Amniotic stem cell (primary cell): ENCODE results near the gene CHMP1A.
A peak's percentile ranks its signal among the peaks of the same experiment; 100 is the strongest.
"Not testable (repeated sequence)": the region's sequence is repeated elsewhere in the genome, so short reads cannot be mapped to it uniquely, and the experiment has no call there.

Experiments used
- DNase-seq: peaks from one replicate; lab custom pipeline; 2025; lab: John Stamatoyannopoulos, UW

The CHMP1A gene

DNA sequence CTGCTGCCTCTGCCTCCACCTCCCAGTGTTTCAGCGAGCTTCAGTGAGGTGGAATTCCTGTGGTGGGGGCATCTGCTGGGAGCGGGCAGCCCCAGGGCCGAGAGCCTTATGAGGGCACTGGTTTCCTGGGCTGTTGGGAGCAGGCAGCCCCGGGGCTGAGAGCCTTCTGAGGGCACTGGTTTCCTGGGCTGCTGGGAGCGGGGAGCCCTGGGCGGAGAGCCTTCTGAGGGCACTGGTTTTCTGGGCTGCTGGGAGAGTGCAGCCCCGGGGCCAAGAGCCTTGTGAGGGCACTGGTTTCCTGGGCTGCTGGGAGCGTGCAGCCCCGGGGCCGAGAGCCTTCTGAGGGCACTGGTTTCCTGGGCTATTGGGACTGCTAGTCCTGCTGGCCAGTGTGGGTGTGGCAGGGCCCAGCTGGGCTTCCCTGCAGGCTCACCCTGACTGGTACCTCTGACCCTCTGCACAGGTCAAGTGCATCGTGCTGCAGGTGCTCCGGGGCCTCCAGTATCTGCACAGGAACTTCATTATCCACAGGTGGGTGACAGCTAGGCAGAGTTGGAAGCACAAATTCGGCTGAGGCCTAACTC is 34.6 kb upstream of the CHMP1A start:
- no peak for DNase-seq

DNA sequence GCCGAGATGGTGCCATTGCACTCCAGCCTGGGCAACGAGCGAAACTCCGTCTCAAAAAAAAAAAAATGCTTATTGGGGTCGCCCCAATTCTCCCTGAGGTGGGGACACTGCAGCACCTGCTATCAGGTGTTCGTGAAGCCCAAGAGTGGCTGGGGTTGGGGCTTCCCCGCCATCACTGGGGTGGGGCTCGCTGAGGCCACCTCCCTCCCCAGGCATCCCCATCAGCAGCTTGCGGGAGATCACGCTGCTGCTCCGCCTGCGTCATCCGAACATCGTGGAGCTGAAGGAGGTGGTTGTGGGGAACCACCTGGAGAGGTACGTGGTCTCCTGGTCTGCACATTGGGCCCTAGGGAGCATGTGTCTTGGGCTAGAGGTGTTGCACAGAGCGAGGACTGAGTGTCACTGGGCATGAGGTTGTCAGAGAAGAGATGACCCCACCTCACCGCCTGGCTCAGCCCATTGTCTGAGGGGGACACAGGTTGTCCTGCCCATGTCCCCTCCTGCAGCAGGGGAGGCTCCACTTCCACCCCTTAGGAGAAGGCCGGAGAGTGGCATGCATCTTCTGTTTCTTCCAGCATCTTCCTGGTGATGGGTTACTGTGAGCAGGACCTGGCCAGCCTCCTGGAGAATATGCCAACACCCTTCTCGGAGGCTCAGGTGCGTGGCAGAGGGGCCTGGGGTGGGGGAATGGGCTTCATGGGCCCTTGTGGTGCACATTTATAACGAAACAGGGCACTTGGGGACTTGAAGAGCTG is 33.9 kb upstream of the CHMP1A start:
- DNase-seq = no peak

DNA sequence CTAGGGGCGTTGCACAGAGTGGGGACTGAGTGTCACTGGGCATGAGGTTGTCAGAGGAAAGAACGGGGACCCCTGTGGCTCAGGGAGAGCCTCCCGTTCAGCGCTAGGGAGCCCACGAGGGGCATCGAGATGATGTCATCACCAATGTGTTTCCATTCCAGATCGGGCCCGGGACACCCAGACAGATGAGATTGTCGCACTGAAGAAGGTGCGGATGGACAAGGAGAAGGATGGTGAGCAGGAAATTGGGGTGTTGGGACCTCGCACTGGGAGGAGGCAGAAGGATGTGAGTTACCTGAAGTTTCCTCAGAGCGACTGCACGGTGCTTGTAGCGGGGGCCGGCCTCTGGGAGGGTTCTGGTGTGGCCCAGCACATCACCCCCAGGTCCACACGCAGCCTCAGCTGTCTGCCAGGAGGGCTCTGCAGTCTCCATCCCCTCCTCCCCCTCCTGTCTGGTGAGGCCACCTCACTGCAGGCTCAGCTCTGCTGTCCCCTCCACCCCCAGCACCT is 32.9 kb upstream of the CHMP1A start:
- DNase-seq = no peak

DNA sequence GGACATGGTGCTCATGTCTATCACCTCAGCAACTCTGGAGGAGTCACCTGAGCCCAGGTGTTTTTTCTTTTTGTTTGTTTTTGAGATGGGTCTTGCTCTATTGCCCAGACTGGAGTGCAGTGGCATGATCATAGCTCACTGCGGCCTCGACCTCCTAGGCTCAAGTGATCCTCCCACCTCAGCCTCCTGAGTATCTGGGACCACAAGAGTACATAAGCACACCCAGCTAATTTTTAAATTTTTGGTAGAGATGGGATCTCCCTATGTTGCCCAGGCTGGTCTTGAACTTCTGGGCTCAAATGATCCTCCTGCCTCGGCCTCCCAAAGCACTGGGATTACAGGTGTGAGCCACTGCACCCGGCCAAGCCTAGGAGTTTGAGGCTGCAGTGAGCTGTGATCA is 32.1 kb upstream of the CHMP1A start:
- not testable (repeated sequence) for DNase-seq

DNA sequence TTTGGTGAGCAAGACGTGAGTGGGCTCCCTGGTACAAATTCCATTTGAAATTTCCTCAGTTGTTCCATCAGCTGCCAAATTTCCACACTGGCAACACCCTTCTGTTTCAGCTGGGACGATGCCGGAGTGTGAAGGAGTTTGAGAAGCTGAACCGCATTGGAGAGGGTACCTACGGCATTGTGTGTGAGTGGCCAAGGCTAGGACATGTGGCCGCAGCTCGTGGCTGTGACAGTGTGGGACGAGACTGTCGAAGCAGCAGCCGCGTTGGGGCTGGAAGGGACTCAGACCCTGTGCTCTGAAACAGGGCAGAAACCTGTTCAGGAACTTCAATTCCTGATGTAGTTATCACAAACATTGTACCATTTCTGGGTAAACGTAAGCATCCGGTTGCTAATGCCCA is 31.6 kb upstream of the CHMP1A start:
- no peak for DNase-seq

DNA sequence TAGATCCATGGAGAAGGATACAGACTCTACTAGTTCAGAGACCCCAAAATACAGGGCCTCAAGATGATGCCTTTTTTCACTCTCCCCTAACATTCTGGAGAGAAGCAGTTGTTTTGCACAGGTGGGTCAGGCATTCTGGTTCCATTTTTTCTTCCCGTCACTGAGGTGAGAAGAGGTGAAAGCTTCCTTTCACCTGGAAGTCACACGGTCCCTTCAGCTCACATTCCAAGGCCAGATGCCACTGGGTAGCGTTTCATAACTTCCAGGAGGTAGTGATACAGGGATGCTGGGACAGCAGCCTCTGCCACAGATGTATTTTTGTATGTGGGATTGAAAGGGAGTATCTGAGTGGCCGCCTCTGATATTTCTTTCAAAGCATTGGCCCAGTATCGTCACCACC is 30.9 kb upstream of the CHMP1A start:
- DNase-seq = no peak

DNA sequence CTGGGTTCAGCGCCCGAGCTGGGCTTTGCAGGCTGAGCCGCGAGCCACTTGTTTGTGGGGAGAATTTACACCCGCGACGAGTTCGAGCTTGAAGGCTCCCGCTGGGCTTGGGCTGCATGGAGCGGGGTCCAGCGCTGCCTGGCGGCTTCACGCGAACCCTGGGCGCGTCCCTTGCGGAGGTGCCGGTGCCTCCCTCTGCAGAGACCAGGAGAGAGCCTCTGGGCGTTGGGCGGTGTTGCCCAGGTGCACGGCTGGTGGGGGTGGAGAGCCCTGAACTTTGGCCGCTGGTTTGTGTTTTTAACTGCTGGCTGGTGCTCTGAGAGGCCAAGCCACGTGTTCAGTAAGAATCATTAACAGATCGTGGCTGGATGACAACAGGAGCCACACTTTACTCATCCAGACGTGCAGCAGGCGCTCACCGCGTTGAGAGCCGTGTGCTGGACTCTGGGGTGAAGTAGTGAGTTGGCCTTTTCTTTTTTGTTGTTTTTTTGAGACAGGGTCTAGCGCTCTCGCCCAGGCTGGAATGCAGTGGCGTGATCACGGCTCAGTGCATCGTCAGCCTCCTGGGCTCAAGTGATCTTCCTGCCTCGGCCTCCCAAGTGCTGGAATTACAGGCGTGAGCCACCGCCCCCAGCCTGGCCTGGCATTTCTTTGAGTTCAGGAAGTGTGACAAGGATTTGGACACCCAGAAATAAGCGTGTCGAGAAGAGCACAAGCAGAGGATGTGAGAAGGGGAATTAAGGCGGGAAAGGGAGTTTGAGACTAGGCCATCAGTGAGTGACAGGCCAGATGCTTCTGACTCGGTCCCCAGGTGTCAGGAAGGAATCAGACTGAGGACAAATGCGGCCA is 29.8 kb upstream of the CHMP1A start:
- DNase-seq = no peak

DNA sequence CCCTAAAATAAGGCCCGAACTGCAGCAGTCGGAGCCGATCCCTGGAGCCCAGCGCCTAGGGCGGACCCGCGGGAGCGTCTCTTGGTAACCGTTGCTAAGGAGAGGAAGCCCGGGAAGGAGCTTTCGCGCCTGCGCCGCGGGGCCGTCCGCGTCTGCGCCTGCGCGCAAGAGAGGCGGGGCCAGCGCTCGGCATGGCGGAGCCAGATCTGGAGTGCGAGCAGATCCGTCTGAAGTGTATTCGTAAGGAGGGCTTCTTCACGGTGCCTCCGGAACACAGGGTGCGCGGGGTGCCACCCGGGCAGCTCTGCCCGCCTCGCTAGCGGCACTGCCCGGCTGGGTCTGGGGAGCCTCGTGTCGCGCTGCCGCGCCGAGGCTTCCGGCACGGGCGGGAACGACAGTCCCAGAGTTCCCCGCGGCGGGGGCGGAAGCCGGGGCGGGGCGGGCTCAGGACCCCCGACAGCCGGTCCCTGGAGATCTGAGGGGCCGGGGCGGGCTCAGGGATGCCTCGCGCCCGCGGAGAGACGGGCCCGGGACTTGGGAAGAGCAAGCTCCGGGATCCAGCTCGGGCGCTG is 29.1 kb upstream of the CHMP1A start, which contains the start of gene CDK10:
Gene CDK10, plus strand, starts transcription at position 170 of the 572 bp plus-strand sequence. Its CDS starts 22 bp downstream, at position 192.
- DNase-seq = peak; percentile 73

DNA sequence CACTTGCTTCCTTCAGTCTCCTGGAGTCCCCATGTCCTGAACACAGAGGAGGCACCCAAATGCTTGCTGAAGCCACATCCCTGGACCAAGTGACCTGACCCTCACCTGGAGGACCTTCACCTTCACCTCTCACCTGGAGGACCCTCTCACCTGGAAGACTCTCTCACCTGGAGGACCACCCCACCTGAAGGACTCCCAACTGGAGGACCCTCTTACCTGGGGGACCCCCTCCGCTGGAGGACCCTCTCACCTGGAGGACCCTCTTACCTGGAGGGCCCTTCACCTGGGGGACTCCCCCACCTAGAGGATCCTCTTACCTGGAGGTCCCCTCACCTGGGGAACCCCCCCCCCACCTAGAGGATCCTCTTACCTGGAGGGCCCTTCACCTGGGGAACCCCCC is 28.4 kb upstream of the CHMP1A start:
- DNase-seq = no peak

DNA sequence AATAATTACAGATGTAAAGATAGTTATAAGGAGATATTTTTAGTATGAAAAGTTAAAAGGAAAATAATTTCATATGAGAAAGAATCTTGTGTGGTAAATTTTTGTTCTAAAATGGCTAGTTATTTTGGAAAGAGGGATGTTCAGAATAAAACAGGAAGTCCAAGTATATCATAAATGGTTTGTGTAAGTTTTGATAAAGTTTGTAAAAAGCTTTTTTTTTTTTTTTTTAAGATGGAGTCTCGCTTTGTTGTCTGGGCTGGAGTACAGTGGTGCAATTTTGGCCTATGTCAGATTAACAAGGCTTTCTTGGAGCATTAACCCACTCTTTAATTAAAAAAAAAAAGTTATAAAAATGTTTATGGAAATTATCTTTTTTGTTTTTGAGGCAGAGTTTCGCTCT is 20.8 kb upstream of the CHMP1A start:
- no peak for DNase-seq

DNA sequence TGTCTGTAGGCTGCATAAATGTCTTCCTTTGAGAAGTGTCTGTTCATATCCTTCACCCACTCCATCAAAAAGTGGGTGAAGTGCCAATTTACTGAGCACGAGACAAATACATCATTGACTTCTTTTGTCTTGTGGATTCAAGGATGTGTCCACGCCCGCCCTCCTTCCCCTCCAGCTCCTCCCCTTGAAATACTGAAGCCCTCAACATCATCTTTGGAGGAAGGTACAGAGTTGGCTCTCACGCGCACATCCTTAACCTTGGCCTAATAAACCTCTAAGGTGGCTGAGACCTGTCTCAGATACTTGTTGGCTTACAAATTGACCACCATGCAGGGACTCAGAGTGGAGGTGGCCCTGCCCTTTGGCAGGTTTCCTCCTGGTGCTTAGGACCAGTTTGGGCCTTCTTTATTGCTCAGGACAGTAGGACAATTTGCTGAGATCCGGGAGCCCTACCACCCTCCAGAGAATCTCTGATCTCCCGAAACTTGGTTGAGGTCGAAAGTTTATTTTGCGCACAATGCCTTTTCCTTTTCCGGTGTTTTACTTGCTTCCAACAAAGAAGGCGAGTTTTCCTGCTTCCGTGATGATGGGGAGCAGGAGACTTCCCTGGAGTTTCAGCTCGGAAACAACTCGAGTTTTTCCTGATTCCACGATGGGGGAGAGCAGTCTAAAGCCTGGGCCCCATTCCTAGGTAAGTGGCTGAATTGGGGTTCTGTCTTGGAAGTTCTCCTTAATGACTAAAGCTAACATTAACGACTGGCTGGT is 14.9 kb upstream of the CHMP1A start:
- DNase-seq = no peak

DNA sequence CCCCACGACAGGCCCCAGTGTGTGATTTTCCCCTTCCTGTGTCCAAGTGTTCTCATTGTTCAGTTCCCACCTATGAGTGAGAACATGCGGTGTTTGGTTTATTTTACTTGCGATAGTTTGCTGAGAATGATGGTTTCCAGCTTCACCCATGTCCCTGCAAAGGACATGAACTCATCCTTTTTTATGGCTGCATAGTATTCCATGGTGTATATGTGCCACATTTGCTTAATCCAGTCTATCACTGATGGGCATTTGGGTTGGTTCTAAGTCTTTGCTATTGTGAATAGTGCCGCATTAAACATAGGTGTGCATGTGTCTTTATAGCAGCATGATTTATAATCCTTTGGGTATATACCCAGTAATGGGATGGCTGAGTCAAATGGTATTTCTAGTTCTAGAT is 14.1 kb upstream of the CHMP1A start:
- not testable (repeated sequence) for DNase-seq

DNA sequence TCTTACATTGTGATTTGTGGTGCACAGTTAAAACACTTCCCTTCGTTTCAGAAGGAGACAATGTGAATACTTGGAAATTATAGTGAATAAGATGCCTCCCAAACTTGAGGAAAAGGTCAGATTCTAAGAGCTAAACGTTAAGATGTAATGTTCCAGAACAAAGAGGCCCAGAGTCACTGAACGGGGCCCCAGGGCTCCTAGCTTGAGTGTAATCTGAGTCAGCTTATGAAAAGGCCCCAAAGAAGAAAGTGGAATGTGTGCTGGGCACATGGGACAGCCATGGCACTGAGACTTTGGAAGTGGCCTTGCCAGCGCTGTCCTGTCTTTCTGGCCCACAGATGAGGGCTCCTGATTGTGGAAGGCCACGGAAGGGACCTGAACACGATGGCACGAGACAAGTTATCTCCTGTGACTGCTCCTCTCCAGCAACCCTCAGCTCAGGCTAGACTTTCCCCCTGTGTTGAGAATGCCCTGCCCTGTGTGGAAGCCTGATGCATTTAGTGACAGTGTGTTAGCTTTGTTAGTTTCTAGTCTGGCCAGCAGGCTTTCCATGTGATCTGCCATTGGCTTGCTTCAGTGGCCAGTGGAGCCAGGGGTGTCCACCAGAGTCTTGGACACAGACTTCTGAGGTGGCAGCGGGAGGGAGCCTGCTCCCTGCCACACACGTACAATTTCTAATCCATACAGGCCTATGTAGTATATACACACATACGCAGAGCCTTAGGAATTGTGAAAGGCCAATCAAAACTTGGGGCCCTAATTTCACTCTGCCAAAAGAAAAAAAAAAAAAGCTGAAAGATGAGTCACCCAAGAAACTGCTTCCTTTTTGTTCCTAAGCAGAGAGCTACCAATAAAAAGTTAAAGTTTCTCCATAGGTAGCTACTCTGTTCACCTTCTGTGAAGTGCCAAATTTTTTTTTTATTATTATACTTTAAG is 13.3 kb upstream of the CHMP1A start:
- DNase-seq = no peak

DNA sequence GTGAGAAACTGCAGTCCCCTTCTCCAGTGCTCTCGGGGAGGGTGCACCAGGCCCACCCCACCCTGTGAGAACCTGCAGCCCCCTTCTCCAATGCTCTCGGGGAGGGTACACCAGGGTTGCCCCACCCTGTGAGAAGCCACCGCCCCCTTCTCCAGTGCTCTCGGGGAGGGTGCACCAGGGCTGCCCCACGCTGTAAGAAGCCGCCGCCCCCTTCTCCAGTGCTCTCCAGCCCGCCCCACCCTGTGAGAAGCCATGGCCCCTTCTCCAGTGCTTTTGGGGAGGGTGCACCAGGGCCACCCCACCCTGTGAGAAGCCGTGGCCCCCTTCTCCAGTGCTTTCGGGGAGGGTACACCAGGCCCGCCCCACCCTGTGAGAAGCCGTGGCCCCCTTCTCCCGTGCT is 12.2 kb upstream of the CHMP1A start:
- no peak for DNase-seq

DNA sequence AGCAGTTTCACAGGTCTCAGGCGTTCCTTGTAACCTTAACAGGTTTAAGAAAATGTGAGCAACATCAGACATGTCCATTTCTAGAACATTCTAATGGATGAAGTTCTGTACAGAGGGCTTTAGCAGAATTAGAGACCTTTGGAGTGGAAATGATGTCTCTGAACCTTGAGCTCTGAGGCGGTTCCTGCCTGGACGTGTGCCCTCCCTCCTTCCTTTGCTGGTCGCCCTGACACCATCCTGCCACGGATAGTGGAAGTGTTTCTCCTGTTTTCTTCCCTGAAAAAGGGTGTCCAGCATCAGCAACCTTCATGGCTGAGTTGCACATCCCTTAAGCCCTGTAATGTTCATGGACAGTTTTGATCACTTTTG is 11.3 kb upstream of the CHMP1A start:
- no peak for DNase-seq

DNA sequence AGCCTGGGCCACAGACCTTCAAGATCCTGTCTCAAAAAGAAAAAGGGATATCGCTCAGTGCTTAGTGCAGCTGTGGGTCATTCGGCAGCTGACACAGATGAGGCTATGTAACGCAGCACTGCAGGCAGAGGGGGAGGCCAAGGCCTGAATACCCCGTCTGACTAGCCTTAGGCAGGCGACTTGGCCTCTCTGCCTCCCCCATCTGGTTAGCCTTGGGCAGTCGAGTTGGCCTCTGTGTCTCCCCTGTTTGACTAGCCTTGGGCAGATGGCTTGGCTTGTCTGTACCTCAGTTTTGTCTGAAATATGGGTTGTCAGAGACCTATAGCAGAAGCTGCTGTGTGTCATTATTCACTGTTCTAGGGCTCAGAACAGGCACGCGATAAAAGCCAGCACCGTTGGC is 10.1 kb upstream of the CHMP1A start:
- no peak for DNase-seq

DNA sequence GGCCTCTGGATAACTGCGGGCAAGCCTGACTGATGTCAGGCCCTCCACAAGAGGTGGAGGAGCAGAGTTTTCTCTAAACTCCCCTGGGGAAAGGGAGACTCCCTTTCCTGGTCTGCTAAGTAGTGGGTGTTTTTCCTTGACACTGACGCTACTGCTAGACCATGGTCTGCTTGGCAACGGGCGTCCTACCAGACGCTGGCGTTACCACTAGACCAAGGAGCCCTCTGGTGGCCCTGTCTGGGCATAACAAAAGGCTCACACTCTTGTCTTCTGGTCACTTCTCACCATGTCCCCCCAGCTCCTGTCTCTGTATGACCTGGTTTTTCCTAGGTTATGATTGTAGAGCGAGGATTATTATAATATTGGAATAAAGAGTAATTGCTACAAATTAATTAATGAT is 9.5 kb upstream of the CHMP1A start:
- DNase-seq = not testable (repeated sequence)

DNA sequence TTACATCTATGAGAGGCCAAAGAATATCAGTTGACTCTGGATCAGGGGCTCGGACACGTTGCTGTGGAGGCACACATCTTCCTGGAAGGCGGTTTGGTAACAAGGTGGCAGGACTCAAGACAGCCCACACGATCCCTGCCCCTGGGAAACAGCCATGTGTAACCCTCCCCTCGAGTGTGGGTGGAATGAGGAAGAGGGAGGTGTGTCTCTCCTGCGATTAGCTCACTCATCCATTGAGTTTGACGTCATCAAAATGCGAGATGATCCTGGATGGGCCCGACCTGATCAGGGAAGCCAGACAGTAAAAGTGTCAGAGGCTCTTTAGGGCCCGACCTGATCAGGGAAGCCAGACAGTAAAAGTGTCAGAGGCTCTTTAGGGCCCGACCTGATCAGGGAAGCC is 6.7 kb upstream of the CHMP1A start:
- not testable (repeated sequence) for DNase-seq

DNA sequence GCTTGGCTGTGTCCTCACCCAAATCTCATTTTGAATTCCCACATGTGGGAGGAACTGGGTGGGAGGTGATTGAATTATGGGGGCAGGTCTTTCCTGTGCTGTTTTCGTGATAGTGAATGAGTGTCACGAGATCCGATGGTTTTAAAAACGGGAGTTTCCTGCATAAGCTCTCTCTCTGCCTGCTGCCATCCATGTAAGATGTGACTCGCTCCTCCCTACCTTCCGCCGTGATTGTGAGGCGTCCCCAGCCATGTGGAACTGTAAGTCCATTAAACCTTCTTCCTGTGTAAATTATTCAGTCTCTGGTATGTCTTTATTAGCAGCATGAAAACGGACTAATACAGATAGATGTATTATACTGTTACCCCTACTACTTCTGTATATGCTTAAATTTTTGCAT is 3.7 kb upstream of the CHMP1A start:
- no peak for DNase-seq

DNA sequence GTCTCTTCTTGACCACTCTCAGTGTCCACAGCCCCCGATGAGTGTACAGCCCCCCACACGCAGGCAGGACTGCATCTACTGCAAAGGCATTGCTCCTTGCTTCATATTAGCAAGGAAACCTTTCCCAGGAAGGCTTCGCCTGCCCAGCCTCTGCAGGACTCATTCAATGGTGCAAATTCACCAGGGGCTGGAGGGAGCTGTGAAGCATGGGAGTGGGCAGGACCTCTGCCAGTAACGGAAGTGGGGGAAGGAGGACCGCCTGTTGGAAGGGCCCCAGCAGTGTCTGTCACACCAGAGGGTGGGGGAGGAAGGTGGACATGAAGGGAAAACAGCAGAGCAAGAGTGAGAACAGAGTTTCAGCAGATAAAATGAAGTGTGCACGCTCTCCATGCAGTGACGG is 2.6 kb upstream of the CHMP1A start:
- no peak for DNase-seq
